ENCODE results near the gene MYO3B. TPM values are rescaled to one million over a fixed set of nuclear protein-coding genes. Genes with fewer than 3 reads are reported as not detected.

Gene MYO3B
- total and polyA plus RNA-seq, 4 donors: 0.50 to 0.61 (median 0.53) TPM

GRCh38 chr2:170380267-170380666 lies 202.3 kb downstream of the MYO3B start:
- no CpG with 5 or more reads among the region's 4 CpGs for WGBS (ENCODE audit: insufficient coverage)
- H3K36me3 ChIP-seq (ENCODE audit: control insufficient read depth, insufficient read depth, low read length): no peaks in the 10 kb centered on the region
- no peak overlapping the region for H3K4me3 ChIP-seq (ENCODE audit: low read depth, low read length)
- H3K4me1 ChIP-seq (ENCODE audit: control insufficient read depth, insufficient read depth, low read length): no peaks in the 10 kb centered on the region
- H3K27me3 ChIP-seq (ENCODE audit: control insufficient read depth, insufficient read depth, low read length): no peaks in the 10 kb centered on the region
- no peak overlapping the region for H3K27ac ChIP-seq (ENCODE audit: low read depth, low read length)
- no peak for DNase-seq (ENCODE audit: low read depth in 4 of 6, low spot score in 6 of 6)
- no peaks in the 10 kb centered on the region for H3K9me3 ChIP-seq (ENCODE audit: control insufficient read depth, insufficient read depth, low read length)

GRCh38 chr2:170381678-170382077 lies 203.7 kb downstream of the MYO3B start:
- Histone ChIP-seq H3K36me3 (ENCODE audit: control insufficient read depth, insufficient read depth, low read length) (no peaks in the 10 kb centered on the region), H3K9me3 (ENCODE audit: control insufficient read depth, insufficient read depth, low read length) (no peaks in the 10 kb centered on the region), H3K27ac (ENCODE audit: low read depth, low read length) (no peak overlapping the region), H3K27me3 (ENCODE audit: control insufficient read depth, insufficient read depth, low read length) (no peaks in the 10 kb centered on the region), H3K4me3 (ENCODE audit: low read depth, low read length) (no peak overlapping the region), H3K4me1 (ENCODE audit: control insufficient read depth, insufficient read depth, low read length) (no peaks in the 10 kb centered on the region)
- no peak for DNase-seq (ENCODE audit: low read depth in 4 of 6, low spot score in 6 of 6)
- WGBS (ENCODE audit: insufficient coverage): 100% methylated on average over 1 of the region's 2 CpGs

GRCh38 chr2:170386554-170386953 lies 208.6 kb downstream of the MYO3B start:
- Histone ChIP-seq H3K36me3 (ENCODE audit: control insufficient read depth, insufficient read depth, low read length) (no peaks in the 10 kb centered on the region), H3K4me3 (ENCODE audit: low read depth, low read length) (no peak overlapping the region), H3K27me3 (ENCODE audit: control insufficient read depth, insufficient read depth, low read length) (no peaks in the 10 kb centered on the region), H3K4me1 (ENCODE audit: control insufficient read depth, insufficient read depth, low read length) (no peaks in the 10 kb centered on the region), H3K9me3 (ENCODE audit: control insufficient read depth, insufficient read depth, low read length) (no peaks in the 10 kb centered on the region), H3K27ac (ENCODE audit: low read depth, low read length) (no peak overlapping the region)
- no peak for DNase-seq (ENCODE audit: low read depth in 4 of 6, low spot score in 6 of 6)
- 88% methylated on average over 3 of the region's 3 CpGs for WGBS (ENCODE audit: insufficient coverage)

GRCh38 chr2:170391018-170391417 lies 213.1 kb downstream of the MYO3B start:
- no CpG with 5 or more reads among the region's 2 CpGs for WGBS (ENCODE audit: insufficient coverage)
- Histone ChIP-seq H3K27me3 (ENCODE audit: control insufficient read depth, insufficient read depth, low read length) (no peaks in the 10 kb centered on the region), H3K9me3 (ENCODE audit: control insufficient read depth, insufficient read depth, low read length) (no peaks in the 10 kb centered on the region), H3K36me3 (ENCODE audit: control insufficient read depth, insufficient read depth, low read length) (no peaks in the 10 kb centered on the region), H3K4me3 (ENCODE audit: low read depth, low read length) (no peak overlapping the region), H3K4me1 (ENCODE audit: control insufficient read depth, insufficient read depth, low read length) (no peaks in the 10 kb centered on the region), H3K27ac (ENCODE audit: low read depth, low read length) (no peak overlapping the region)
- no peak for DNase-seq (ENCODE audit: low read depth in 4 of 6, low spot score in 6 of 6)

GRCh38 chr2:170391697-170392096 lies 213.8 kb downstream of the MYO3B start:
- no peak for DNase-seq (ENCODE audit: low read depth in 4 of 6, low spot score in 6 of 6)
- Histone ChIP-seq H3K4me3 (ENCODE audit: low read depth, low read length) (no peak overlapping the region), H3K9me3 (ENCODE audit: control insufficient read depth, insufficient read depth, low read length) (no peaks in the 10 kb centered on the region), H3K27ac (ENCODE audit: low read depth, low read length) (no peak overlapping the region), H3K36me3 (ENCODE audit: control insufficient read depth, insufficient read depth, low read length) (no peaks in the 10 kb centered on the region), H3K27me3 (ENCODE audit: control insufficient read depth, insufficient read depth, low read length) (no peaks in the 10 kb centered on the region), H3K4me1 (ENCODE audit: control insufficient read depth, insufficient read depth, low read length) (no peaks in the 10 kb centered on the region)
- 94% methylated on average over 3 of the region's 5 CpGs for WGBS (ENCODE audit: insufficient coverage)

- no peak overlapping the region for H3K4me3 ChIP-seq (ENCODE audit: low read depth, low read length)
- no peaks in the 10 kb centered on the region for H3K9me3 ChIP-seq (ENCODE audit: control insufficient read depth, insufficient read depth, low read length)
- no peaks in the 10 kb centered on the region for H3K4me1 ChIP-seq (ENCODE audit: control insufficient read depth, insufficient read depth, low read length)
- H3K27me3 ChIP-seq (ENCODE audit: control insufficient read depth, insufficient read depth, low read length): no peaks in the 10 kb centered on the region
- no peak for DNase-seq (ENCODE audit: low read depth in 4 of 6, low spot score in 6 of 6)
- WGBS (ENCODE audit: insufficient coverage): no CpG with 5 or more reads among the region's 2 CpGs
- no peaks in the 10 kb centered on the region for H3K36me3 ChIP-seq (ENCODE audit: control insufficient read depth, insufficient read depth, low read length)
- H3K27ac ChIP-seq (ENCODE audit: low read depth, low read length): no peak overlapping the region
Measured at GRCh38 chr2:170393861-170394498, 216.0 kb downstream of the MYO3B start.

GRCh38 chr2:170394641-170395387 lies 216.9 kb downstream of the MYO3B start:
- no peak overlapping the region for H3K27ac ChIP-seq (ENCODE audit: low read depth, low read length)
- DNase-seq (ENCODE audit: low read depth in 4 of 6, low spot score in 6 of 6): no peak
- H3K9me3 ChIP-seq (ENCODE audit: control insufficient read depth, insufficient read depth, low read length): no peaks in the 10 kb centered on the region
- no peaks in the 10 kb centered on the region for H3K36me3 ChIP-seq (ENCODE audit: control insufficient read depth, insufficient read depth, low read length)
- no peak overlapping the region for H3K4me3 ChIP-seq (ENCODE audit: low read depth, low read length)
- H3K27me3 ChIP-seq (ENCODE audit: control insufficient read depth, insufficient read depth, low read length): no peaks in the 10 kb centered on the region
- H3K4me1 ChIP-seq (ENCODE audit: control insufficient read depth, insufficient read depth, low read length): no peaks in the 10 kb centered on the region

- Histone ChIP-seq H3K4me3 (ENCODE audit: low read depth, low read length) (no peak overlapping the region), H3K4me1 (ENCODE audit: control insufficient read depth, insufficient read depth, low read length) (no peaks in the 10 kb centered on the region), H3K9me3 (ENCODE audit: control insufficient read depth, insufficient read depth, low read length) (no peaks in the 10 kb centered on the region), H3K36me3 (ENCODE audit: control insufficient read depth, insufficient read depth, low read length) (no peaks in the 10 kb centered on the region), H3K27me3 (ENCODE audit: control insufficient read depth, insufficient read depth, low read length) (no peaks in the 10 kb centered on the region), H3K27ac (ENCODE audit: low read depth, low read length) (no peak overlapping the region)
- DNase-seq (ENCODE audit: low read depth in 4 of 6, low spot score in 6 of 6): peak in 2 of 6 donors; percentile 20 to 68
- WGBS (ENCODE audit: insufficient coverage): no CpG with 5 or more reads among the region's 5 CpGs
Measured at GRCh38 chr2:170396799-170397459, 219.0 kb downstream of the MYO3B start.

GRCh38 chr2:170401187-170401586 lies 223.2 kb downstream of the MYO3B start:
- 94% methylated on average over 3 of the region's 3 CpGs for WGBS (ENCODE audit: insufficient coverage)
- H3K9me3 ChIP-seq (ENCODE audit: control insufficient read depth, insufficient read depth, low read length): no peaks in the 10 kb centered on the region

More at GRCh38 chr2:170401187-170401586, 223.2 kb downstream of the MYO3B start:
- H3K27me3 ChIP-seq (ENCODE audit: control insufficient read depth, insufficient read depth, low read length): peaks cover 2% of the 10 kb centered on the region
- H3K27ac ChIP-seq (ENCODE audit: low read depth, low read length): no peak overlapping the region
- H3K36me3 ChIP-seq (ENCODE audit: control insufficient read depth, insufficient read depth, low read length): no peaks in the 10 kb centered on the region
- no peak overlapping the region for H3K4me3 ChIP-seq (ENCODE audit: low read depth, low read length)
- no peak for DNase-seq (ENCODE audit: low read depth in 4 of 6, low spot score in 6 of 6)
- no peaks in the 10 kb centered on the region for H3K4me1 ChIP-seq (ENCODE audit: control insufficient read depth, insufficient read depth, low read length)
